DND-41 (cell line): Measurements from ENCODE around the gene JAML.

ENCODE experiments used
- ATAC-seq: fragments of 200-7000 bp; cut with Tn5 transposase; 3 replicates; pipeline ENCODE4 v1.9.1; 2021; ENCODE audit warnings: low read depth; ENCODE audit not compliant: insufficient read depth
- DNase-seq: peaks from one replicate; pipeline ENCODE4 v3.0.0-alpha.2; 2020
- H2AFZ ChIP-seq: 2 replicates; pipeline ENCODE4 v1.6.0; 2012; ENCODE audit warnings: low read depth, low read length
- H3K27ac ChIP-seq: 2 replicates; pipeline ENCODE4 v1.5.1; 2012; ENCODE audit warnings: low read length, inconsistent platforms
- H3K27me3 ChIP-seq: fragments of 200-600 bp; sonication (generic); 2 replicates; pipeline ENCODE4 v1.6.0; 2012; ENCODE audit warnings: low read length, mild to moderate bottlenecking, inconsistent platforms; ENCODE audit not compliant: insufficient read depth, poor library complexity
- H3K36me3 ChIP-seq: 2 replicates; pipeline ENCODE4 v1.5.1; 2012; ENCODE audit warnings: low read length, inconsistent platforms; ENCODE audit not compliant: insufficient read depth
- H3K4me1 ChIP-seq: 2 replicates; pipeline ENCODE4 v1.5.1; 2012; ENCODE audit warnings: mild to moderate bottlenecking, low read length; ENCODE audit not compliant: insufficient read depth
- H3K4me2 ChIP-seq: 2 replicates; pipeline ENCODE4 v1.6.0; 2012; ENCODE audit warnings: mild to moderate bottlenecking, moderate library complexity, low read length, inconsistent platforms; ENCODE audit not compliant: insufficient read depth
- H3K4me3 ChIP-seq, 2 experiments: fragments of 200-600 bp in 1 of 2; shearing (Covaris generic) in 1 of 2; 2 replicates each; pipeline ENCODE4 v1.5.1; 2012 to 2016; ENCODE audit warnings: inconsistent platforms in 2 of 2, low read length in 2 of 2, mild to moderate bottlenecking in 2 of 2, low read depth in 1 of 2, moderate library complexity in 1 of 2
- H3K79me2 ChIP-seq: 2 replicates; pipeline ENCODE4 v1.6.0; 2012; ENCODE audit warnings: low read length, inconsistent platforms; ENCODE audit not compliant: insufficient read depth
- H3K9ac ChIP-seq: 2 replicates; pipeline ENCODE4 v1.6.0; 2012; ENCODE audit warnings: low read depth, mild to moderate bottlenecking, inconsistent platforms, low read length, moderate library complexity
- H3K9me3 ChIP-seq: 2 replicates; pipeline ENCODE4 v1.5.1; 2012; ENCODE audit warnings: low read length, moderate library complexity, mild to moderate bottlenecking, inconsistent platforms; ENCODE audit not compliant: insufficient read depth, severe bottlenecking
- H4K20me1 ChIP-seq: 2 replicates; pipeline ENCODE4 v1.6.0; 2012; ENCODE audit warnings: low read length; ENCODE audit not compliant: insufficient read depth
- EZH2 ChIP-seq: IDR thresholded peaks from 3 replicates; pipeline ENCODE4 v1.6.1; 2012; ENCODE audit warnings: borderline replicate concordance, low read depth, mild to moderate bottlenecking, moderate library complexity, low read length, inconsistent platforms; ENCODE audit not compliant: severe bottlenecking
- TF ChIP-seq, protein P1 (sequence below): IDR thresholded peaks from 2 replicates; pipeline ENCODE4 v1.5.1; 2012; ENCODE audit warnings: borderline replicate concordance, low read length, moderate library complexity, mild to moderate bottlenecking; ENCODE audit not compliant: poor library complexity, severe bottlenecking; ENCODE audit errors: extremely low read depth

JAML gene

DNA sequence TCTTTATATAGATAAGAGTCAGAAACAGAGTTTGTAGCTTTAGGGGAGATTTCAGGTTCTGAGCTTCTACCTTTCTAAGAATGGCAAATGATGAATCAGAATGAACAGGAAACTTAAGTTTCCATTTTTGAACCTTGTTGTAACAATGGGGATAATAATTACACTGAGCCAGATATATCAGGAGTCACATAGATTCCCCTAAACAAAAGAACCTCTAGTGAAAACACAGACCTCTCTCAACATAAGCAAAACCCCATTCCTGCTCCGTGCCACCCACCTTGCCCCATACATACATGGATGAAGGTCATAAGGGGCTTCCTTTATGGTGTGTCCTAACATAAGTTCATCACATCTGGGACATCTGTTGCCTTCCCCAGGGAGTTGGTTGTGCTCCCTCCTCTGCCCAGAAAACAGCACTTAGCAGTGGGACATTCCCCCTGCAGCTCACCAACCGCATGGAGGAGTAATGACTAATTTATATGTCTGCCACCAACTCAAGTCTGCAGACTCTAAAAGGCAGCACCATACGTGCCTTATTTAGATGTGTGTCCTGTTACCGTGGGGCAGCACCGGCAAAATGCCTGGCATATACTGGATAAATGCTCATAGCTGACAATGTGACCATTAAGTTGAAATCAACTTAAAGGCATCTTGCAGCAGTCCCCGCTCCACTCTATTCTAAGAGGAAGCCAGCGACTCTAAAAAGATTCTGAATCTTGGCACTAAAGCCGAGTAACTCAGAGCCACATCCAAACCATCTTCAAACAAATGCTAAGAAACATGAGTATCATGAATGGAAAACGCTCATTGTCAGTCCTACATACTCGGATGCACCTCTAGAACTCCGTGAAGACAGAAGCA is 8.0 kb downstream of the JAML start:
- no peaks in the 10 kb centered on the region for H3K36me3 ChIP-seq
- DNase-seq (no peak), ATAC-seq (no peak)
- no peak for TF ChIP-seq EZH2
- TF ChIP-seq, protein P1, sequence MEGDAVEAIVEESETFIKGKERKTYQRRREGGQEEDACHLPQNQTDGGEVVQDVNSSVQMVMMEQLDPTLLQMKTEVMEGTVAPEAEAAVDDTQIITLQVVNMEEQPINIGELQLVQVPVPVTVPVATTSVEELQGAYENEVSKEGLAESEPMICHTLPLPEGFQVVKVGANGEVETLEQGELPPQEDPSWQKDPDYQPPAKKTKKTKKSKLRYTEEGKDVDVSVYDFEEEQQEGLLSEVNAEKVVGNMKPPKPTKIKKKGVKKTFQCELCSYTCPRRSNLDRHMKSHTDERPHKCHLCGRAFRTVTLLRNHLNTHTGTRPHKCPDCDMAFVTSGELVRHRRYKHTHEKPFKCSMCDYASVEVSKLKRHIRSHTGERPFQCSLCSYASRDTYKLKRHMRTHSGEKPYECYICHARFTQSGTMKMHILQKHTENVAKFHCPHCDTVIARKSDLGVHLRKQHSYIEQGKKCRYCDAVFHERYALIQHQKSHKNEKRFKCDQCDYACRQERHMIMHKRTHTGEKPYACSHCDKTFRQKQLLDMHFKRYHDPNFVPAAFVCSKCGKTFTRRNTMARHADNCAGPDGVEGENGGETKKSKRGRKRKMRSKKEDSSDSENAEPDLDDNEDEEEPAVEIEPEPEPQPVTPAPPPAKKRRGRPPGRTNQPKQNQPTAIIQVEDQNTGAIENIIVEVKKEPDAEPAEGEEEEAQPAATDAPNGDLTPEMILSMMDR = no peak
- H3K27me3 ChIP-seq = no peaks in the 10 kb centered on the region
- peaks cover 4% of the 10 kb centered on the region; the same call in 1 of the 2 replicates for H3K4me1 ChIP-seq
- H3K79me2 ChIP-seq = no peaks in the 10 kb centered on the region
- H3K9ac ChIP-seq = no peak overlapping the region
- no peak overlapping the region for H3K4me2 ChIP-seq
- no peaks in the 10 kb centered on the region for H3K9me3 ChIP-seq
- no peaks in the 10 kb centered on the region for H4K20me1 ChIP-seq
- H2AFZ ChIP-seq = no peak overlapping the region
- H3K27ac ChIP-seq = no peak overlapping the region
- H3K4me3 ChIP-seq = no peak overlapping the region

GRCh38 chr11:118215765-118216164 is 9.0 kb downstream of the JAML start:
- Histone ChIP-seq H3K9me3 (no peaks in the 10 kb centered on the region), H3K4me2 (no peak overlapping the region), H3K9ac (no peak overlapping the region), H2AFZ (no peak overlapping the region), H3K27ac (no peak overlapping the region), H3K27me3 (no peaks in the 10 kb centered on the region), H4K20me1 (no peaks in the 10 kb centered on the region), H3K4me1 (peaks cover 4% of the 10 kb centered on the region; the same call in 1 of the 2 replicates), H3K36me3 (no peaks in the 10 kb centered on the region), H3K79me2 (no peaks in the 10 kb centered on the region), H3K4me3 (no peak overlapping the region)
- ATAC-seq = no peak
- no peak for TF ChIP-seq EZH2
- TF ChIP-seq, protein P1 = no peak
- DNase-seq = no peak

- H3K79me2 ChIP-seq = no peaks in the 10 kb centered on the region
- no peak overlapping the region for H2AFZ ChIP-seq
- no peaks in the 10 kb centered on the region for H3K36me3 ChIP-seq
- H3K4me2 ChIP-seq = no peak overlapping the region
- ATAC-seq (no peak), DNase-seq (no peak)
- peaks cover 4% of the 10 kb centered on the region; the same call in 1 of the 2 replicates for H3K4me1 ChIP-seq
- no peak overlapping the region for H3K27ac ChIP-seq
- H3K4me3 ChIP-seq = no peak overlapping the region
- H4K20me1 ChIP-seq = no peaks in the 10 kb centered on the region
- H3K9ac ChIP-seq = no peak overlapping the region
- TF ChIP-seq, protein P1 = no peak
- TF ChIP-seq EZH2 = no peak
- H3K27me3 ChIP-seq = no peaks in the 10 kb centered on the region
- no peaks in the 10 kb centered on the region for H3K9me3 ChIP-seq
Measured at GRCh38 chr11:118215262-118215661, 9.5 kb downstream of the JAML start.
